ENCODE measurements around the gene RASAL2.
"Not testable (repeated sequence)": the region's sequence is repeated elsewhere in the genome, so short reads cannot be mapped to it uniquely, and the experiment has no call there.

- not testable (repeated sequence) for TF ChIP-seq CTCF, POLR2A (IDR thresholded peaks at IDR 0.05)
Measured at GRCh38 chr1:178120520-178121052, 26.7 kb downstream of the RASAL2 start.
